WI38 (cell line): ENCODE data around the gene CPM.

ENCODE experiments used
- H3K4me3 ChIP-seq: 2 replicates; pipeline ENCODE4 v1.5.1; 2011; ENCODE audit warnings: low read depth, mild to moderate bottlenecking, control low read depth, low read length
- TF ChIP-seq, protein P1 (sequence below): IDR thresholded peaks from 2 replicates; pipeline ENCODE4 v1.5.1; 2012; ENCODE audit warnings: low read depth, mild to moderate bottlenecking, control low read depth, low read length

The CPM gene

DNA sequence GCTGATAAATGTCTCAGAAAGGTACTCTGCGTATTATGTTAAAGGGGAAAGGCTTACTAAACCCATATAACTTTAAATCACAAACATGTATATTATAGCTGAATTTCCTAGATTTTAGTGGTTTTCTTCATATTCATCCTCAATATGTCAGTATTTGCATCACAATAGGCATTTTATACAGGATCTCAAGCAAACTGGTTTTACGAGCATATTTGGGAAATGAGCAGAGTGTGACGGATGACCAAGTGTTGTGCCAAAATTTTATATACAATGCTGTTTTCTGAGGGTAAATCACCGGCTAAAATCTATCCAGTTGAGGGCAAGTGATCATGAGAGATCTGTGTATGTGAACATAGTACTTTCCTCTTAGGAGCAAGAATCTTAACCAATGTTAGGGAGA is 8.4 kb downstream of the CPM start:
- H3K4me3 ChIP-seq = no peak overlapping the region
- TF ChIP-seq, protein P1, sequence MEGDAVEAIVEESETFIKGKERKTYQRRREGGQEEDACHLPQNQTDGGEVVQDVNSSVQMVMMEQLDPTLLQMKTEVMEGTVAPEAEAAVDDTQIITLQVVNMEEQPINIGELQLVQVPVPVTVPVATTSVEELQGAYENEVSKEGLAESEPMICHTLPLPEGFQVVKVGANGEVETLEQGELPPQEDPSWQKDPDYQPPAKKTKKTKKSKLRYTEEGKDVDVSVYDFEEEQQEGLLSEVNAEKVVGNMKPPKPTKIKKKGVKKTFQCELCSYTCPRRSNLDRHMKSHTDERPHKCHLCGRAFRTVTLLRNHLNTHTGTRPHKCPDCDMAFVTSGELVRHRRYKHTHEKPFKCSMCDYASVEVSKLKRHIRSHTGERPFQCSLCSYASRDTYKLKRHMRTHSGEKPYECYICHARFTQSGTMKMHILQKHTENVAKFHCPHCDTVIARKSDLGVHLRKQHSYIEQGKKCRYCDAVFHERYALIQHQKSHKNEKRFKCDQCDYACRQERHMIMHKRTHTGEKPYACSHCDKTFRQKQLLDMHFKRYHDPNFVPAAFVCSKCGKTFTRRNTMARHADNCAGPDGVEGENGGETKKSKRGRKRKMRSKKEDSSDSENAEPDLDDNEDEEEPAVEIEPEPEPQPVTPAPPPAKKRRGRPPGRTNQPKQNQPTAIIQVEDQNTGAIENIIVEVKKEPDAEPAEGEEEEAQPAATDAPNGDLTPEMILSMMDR = no peak

DNA sequence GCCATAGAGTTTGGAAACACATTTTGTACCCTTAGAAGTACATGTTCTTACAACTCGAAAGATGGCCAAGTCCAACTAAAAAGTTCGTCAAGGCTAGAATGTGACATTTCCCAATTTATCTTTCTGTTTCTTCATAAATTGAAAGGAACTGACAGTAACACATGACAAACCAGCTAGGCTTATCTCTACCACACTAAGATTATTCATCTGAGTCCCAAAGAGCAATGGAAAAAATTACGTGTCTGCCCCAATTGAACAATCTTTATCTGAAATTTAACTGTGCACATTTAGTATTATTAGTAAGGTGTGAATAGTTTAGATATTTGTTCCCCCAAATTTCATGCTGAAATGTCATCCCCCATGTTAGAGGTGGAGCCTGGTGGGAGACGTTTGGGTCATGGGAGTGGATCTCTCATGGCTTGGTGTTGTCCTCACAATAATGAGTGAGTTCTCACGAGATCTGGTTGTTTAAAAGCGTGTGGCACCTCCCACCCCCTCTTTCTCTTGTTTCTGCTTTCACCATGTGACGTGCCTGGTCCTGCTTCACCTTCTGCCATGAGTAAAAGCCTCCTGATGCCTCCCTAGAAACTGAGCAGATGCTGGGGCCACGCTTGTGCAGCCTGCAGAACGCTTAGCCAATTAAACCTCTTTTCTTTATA is 13.3 kb downstream of the CPM start:
- H3K4me3 ChIP-seq = no peak overlapping the region
- TF ChIP-seq, protein P1 = no peak

DNA sequence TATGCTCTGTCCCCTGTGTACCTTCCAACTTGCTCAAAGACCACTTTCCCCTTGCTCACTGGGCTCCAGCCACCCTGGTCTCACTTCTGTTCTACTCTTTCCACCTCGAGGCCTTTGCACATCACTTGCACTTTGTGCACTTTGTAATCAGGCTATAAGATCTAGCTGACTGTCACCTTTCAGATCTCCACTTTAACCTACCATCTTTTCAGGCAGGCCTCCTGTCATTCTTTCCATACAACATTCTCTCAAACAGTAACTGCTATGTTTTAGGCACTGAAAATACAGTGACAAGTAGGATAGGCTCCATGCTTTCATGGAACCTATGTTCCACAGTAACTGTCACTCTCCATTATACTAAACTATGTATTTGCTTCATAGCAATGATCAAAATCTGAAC is 14.0 kb downstream of the CPM start:
- TF ChIP-seq, protein P1 = no peak
- no peak overlapping the region for H3K4me3 ChIP-seq

DNA sequence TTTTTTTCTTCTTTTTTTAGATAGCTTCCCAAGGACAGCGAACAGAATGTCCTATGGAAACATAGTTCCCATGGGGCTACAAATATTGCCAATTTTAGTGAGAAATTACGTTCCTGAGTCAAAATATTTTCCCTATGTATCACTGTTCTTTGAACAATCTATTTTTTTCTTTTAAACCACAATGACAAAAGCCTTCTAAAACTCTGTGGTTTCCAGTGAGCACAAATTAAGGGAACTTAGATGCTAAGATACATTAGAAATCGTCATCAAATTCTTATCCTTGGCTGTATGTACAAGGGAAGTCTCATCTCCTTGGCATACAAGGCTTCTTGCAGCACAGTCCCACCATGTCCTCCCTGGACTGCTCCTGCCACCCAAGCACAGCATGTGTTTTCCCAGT is 17.9 kb downstream of the CPM start:
- H3K4me3 ChIP-seq = no peak overlapping the region
- TF ChIP-seq, protein P1 = no peak

DNA sequence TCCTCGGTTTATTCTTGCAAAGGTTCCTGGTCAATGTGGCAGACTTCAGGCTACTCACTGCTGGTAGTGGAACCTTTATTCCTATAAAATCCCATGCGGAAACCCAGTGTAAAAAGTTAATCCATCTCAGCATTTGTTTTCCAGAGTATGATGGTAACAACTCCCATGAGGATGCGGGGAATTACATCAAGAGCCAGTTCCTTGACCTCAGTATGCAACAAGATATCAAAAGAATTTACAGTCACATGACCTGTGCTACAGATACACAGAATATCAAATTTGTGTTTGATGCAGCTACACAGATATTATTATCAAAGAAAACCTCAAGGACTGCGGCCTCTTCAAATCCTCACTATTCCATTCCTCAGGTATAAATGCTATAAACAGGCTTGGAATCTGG is 19.3 kb downstream of the CPM start:
- TF ChIP-seq, protein P1 = no peak
- no peak overlapping the region for H3K4me3 ChIP-seq

DNA sequence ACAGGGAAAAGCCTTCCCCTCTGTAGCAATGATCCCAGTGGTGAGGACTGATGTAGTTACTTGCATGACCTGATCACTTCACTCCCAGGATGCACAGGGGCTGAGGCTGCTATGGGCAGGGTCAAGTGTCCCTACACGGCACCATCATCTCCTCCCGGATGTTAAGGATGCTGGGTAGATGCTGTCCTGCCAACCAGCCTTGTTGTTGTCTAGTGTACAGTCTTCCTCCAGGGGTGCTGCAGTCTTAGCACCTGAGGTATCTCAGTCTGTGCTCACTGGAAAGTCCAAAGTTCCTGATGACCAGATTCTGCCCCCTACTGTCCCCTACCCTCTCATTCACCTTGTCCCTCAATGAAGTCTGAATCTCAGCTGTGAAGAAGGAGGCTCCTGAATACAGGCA is 20.1 kb downstream of the CPM start:
- TF ChIP-seq, protein P1 = no peak
- no peak overlapping the region for H3K4me3 ChIP-seq

DNA sequence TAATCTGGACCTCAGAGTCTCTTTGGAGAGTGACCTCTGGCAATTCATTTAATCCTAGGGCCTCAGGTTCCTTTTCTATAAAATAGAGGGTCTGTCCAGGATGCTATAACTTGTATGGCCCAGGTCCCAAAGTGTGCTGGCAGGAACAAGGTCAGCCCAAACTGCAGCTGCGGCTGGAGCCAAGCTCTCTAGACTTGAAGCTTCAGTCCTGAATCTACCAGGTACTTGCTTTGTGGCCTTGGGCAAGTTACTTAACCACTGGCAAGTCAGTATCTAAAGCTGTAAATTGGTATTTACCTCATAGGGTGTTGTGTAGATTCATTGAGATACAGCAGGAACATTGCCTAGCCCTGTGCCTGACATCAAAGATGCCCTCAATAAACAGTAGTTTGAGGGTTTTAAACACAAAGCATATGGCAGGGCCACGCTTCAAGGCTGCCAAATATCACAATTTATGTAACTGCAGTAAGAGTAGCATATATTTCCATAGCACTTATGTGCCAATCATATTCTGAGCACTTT is 21.7 kb downstream of the CPM start:
- TF ChIP-seq, protein P1 = no peak

More for the DNA sequence above, 21.7 kb downstream of the CPM start:
- no peak overlapping the region for H3K4me3 ChIP-seq
